ENCODE data around the gene SEC31A.

DNA sequence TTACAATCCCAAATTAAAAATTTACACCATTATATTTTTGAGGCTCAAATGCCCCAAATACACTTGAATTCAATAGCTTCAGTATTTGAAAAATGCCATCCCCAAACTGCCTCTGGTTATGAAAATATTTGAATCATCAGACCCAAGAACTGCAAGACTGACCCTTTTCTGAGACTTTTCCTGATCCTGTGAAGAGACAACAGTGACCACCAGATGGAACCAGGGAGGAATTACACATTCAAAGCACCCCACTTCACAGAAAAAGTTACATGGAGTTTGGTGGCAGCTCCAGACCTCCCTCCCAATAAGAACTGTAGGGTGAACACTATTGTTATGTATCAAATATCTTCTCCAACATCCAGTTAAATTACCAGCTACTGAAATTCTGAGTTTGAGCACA is 48.4 kb downstream of the SEC31A start:
- TF ChIP-seq, protein P1, sequence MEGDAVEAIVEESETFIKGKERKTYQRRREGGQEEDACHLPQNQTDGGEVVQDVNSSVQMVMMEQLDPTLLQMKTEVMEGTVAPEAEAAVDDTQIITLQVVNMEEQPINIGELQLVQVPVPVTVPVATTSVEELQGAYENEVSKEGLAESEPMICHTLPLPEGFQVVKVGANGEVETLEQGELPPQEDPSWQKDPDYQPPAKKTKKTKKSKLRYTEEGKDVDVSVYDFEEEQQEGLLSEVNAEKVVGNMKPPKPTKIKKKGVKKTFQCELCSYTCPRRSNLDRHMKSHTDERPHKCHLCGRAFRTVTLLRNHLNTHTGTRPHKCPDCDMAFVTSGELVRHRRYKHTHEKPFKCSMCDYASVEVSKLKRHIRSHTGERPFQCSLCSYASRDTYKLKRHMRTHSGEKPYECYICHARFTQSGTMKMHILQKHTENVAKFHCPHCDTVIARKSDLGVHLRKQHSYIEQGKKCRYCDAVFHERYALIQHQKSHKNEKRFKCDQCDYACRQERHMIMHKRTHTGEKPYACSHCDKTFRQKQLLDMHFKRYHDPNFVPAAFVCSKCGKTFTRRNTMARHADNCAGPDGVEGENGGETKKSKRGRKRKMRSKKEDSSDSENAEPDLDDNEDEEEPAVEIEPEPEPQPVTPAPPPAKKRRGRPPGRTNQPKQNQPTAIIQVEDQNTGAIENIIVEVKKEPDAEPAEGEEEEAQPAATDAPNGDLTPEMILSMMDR (IDR thresholded peaks at IDR 0.05) = peak in 1 of 2 donors; percentile 14
- TF ChIP-seq POLR2A (IDR thresholded peaks at IDR 0.05) = no peak
